Measurements from ENCODE around the gene PFKFB4. TPM values are rescaled to one million over a fixed set of nuclear protein-coding genes. Genes with fewer than 3 reads are reported as not detected.

Gene PFKFB4
- total RNA-seq: 19.4 and 22.6 TPM in 2 replicates

GRCh38 chr3:48556796-48557626, at the start of gene PFKFB4:
TSS of gene PFKFB4 (minus strand) at chr3:48556803. CDS start at chr3:48556777, 26 bp downstream.

GRCh38 chr3:48595075-48595525, 38.5 kb upstream of the PFKFB4 start, which contains the start of gene COL7A1:
TSS of gene COL7A1 (minus strand) at chr3:48595329. CDS start at chr3:48595159, 170 bp downstream.

GRCh38 chr3:48563382-48563918, 6.8 kb upstream of the PFKFB4 start, which contains the start of gene UCN2:
TSS of gene UCN2 (minus strand) at chr3:48563781. CDS start at chr3:48563124, 657 bp downstream.

GRCh38 chr3:48504051-48504946, 52.3 kb downstream of the PFKFB4 start, which contains the start of gene SHISA5:
TSS of gene SHISA5 (minus strand) at chr3:48504174. CDS start at chr3:48504094, 80 bp downstream.

Other genes with a start within 250 kb of the PFKFB4 start
- gene SPINK8, start 223.1 kb downstream of the PFKFB4 start, total RNA-seq: not detected in 2 replicates
- not detected in 2 replicates for gene FBXW12, start 184.6 kb downstream of the PFKFB4 start, total RNA-seq
- gene PLXNB1, start 126.7 kb downstream of the PFKFB4 start, total RNA-seq: 17.3 and 36.2 TPM in 2 replicates
- gene CCDC51, start 116.7 kb downstream of the PFKFB4 start, total RNA-seq: 18.7 and 23.2 TPM in 2 replicates
- 309 and 375 TPM in 2 replicates for gene TMA7, start 116.5 kb downstream of the PFKFB4 start, total RNA-seq
- 4.3 and 5.9 TPM in 2 replicates for gene ATRIP, start 110.1 kb downstream of the PFKFB4 start, total RNA-seq
- 215 and 254 TPM in 2 replicates for gene SHISA5, start 52.6 kb downstream of the PFKFB4 start, total RNA-seq
- 3.1 and 3.7 TPM in 2 replicates for gene UCN2, start 7.0 kb upstream of the PFKFB4 start, total RNA-seq
- gene COL7A1, start 38.5 kb upstream of the PFKFB4 start, total RNA-seq: 52.5 and 104 TPM in 2 replicates
- 388 and 454 TPM in 2 replicates for gene UQCRC1, start 52.8 kb upstream of the PFKFB4 start, total RNA-seq
- gene TMEM89, start 65.0 kb upstream of the PFKFB4 start, total RNA-seq: not detected in 2 replicates
- gene SLC26A6, start 78.7 kb upstream of the PFKFB4 start, total RNA-seq: 19.7 and 73.9 TPM in 2 replicates
- gene CELSR3, start 106.1 kb upstream of the PFKFB4 start, total RNA-seq: 2.8 and 5.0 TPM in 2 replicates
- gene NCKIPSD, start 129.1 kb upstream of the PFKFB4 start, total RNA-seq: 29.9 and 38.8 TPM in 2 replicates
- 44.0 and 69.0 TPM in 2 replicates for gene IP6K2, start 160.4 kb upstream of the PFKFB4 start, total RNA-seq

Data from epithelial cell of alveolus of lung (primary cell).